Measurements from ENCODE around the gene LIN37. TPM values are rescaled to one million over a fixed set of nuclear protein-coding genes. Genes with fewer than 3 reads are reported as not detected.

The LIN37 gene
- total and polyA plus RNA-seq, 9 of the 15 experiments (the other 6 are each of a cell fraction or from before 2014, with no cell fraction given) = 1.2 to 12.5 (median 8.6) TPM

DNA sequence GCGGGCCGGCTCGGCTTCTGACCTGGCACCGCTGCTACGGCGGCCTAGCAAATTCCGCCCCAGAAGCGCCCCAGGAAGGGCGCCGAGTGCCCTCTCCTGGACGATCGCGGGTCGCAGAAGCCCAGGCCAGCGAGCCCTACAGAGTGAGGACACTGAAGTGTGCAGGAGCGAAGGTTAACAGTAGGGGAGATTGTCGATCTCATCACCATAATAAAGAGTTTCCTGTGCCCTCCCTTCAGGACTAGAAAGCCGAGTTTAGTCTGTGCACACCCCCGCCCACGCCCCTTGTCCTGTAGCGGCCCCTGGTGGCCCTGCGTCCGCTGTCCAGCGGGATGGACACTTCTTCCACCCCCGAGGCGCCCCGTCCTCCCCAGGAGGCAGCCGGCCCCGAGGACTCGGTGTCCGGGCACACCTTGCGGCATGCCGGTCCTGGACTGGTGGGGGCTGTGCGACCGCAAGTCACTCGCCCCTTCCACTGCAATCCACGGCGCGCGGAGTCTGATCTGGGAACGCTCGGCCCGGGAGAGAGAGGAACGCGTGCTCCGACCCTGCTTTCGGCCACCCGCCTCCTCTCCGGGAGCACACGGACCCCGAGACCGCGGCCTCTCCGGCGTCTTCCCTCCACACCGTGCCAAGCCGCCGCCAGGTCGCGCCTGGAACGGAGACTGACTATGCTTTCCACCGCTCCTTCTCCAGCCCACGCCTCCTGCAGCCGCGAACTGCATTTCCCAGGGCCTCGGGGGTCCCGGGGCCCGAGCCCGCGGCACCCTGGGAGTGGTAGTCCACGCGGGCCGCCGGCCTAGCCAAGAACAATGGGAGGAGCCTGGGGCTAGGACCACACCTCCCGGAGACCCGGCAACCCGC, 31.3 kb upstream of the LIN37 start (continued):
- no peak for TF ChIP-seq CREB3 (tag; conservative IDR thresholded peaks at IDR 0.05; ENCODE audit: low read depth)
- no peak; the same call in 1 of the 2 replicates for TF ChIP-seq FOXP1 (CRISPR knock-in tag; IDR thresholded peaks at IDR 0.05)
- peak; percentile 63 for TF ChIP-seq POLR2A (conservative IDR thresholded peaks at IDR 0.05)
- TF ChIP-seq HMBOX1 (IDR thresholded peaks at IDR 0.05) = peak; percentile 89
- no peak for TF ChIP-seq ZNF830 (CRISPR knock-in tag; IDR thresholded peaks at IDR 0.05)
- TF ChIP-seq TEAD1 (CRISPR knock-in tag; IDR thresholded peaks at IDR 0.05) = peak; percentile 11 to 59; a peak in 2 of 4 replicates
- TF ChIP-seq RB1 (IDR thresholded peaks at IDR 0.05; ENCODE audit: low read depth) = peak; percentile 30
- TF ChIP-seq CREB1 (IDR thresholded peaks at IDR 0.05) = no peak
- TF ChIP-seq CREB1 (CRISPR knock-in tag; IDR thresholded peaks at IDR 0.05) = peak; percentile 17; the same call in 1 of the 2 replicates
- no peak for TF ChIP-seq CBX5 (IDR thresholded peaks at IDR 0.05; ENCODE audit: borderline replicate concordance, low read depth)
- TF ChIP-seq, protein P1, sequence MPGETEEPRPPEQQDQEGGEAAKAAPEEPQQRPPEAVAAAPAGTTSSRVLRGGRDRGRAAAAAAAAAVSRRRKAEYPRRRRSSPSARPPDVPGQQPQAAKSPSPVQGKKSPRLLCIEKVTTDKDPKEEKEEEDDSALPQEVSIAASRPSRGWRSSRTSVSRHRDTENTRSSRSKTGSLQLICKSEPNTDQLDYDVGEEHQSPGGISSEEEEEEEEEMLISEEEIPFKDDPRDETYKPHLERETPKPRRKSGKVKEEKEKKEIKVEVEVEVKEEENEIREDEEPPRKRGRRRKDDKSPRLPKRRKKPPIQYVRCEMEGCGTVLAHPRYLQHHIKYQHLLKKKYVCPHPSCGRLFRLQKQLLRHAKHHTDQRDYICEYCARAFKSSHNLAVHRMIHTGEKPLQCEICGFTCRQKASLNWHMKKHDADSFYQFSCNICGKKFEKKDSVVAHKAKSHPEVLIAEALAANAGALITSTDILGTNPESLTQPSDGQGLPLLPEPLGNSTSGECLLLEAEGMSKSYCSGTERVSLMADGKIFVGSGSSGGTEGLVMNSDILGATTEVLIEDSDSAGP (CRISPR knock-in tag; IDR thresholded peaks at IDR 0.05) = peak; percentile 23; the same call in 1 of the 2 replicates
- TF ChIP-seq MEF2D (tag; conservative IDR thresholded peaks at IDR 0.05; ENCODE audit: low read depth) = no peak
- no peak; the same call in 1 of the 2 replicates for TF ChIP-seq BHLHE40 (IDR thresholded peaks at IDR 0.05; ENCODE audit: low read length)
- TF ChIP-seq ILF3 (IDR thresholded peaks at IDR 0.05; ENCODE audit: borderline replicate concordance) = no peak
- TF ChIP-seq, protein P2, sequence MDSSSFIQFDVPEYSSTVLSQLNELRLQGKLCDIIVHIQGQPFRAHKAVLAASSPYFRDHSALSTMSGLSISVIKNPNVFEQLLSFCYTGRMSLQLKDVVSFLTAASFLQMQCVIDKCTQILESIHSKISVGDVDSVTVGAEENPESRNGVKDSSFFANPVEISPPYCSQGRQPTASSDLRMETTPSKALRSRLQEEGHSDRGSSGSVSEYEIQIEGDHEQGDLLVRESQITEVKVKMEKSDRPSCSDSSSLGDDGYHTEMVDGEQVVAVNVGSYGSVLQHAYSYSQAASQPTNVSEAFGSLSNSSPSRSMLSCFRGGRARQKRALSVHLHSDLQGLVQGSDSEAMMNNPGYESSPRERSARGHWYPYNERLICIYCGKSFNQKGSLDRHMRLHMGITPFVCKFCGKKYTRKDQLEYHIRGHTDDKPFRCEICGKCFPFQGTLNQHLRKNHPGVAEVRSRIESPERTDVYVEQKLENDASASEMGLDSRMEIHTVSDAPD (CRISPR knock-in tag; IDR thresholded peaks at IDR 0.05) = no peak
- TF ChIP-seq KLF10 (CRISPR knock-in tag; IDR thresholded peaks at IDR 0.05) = no peak
- TF ChIP-seq HMGN3 (IDR thresholded peaks at IDR 0.05; ENCODE audit: borderline replicate concordance, extremely low read depth, insufficient read length, low read depth, low read length) = no peak
- no peak for TF ChIP-seq GTF2F1 (IDR thresholded peaks at IDR 0.05; ENCODE audit: low read depth, low read length)
- TF ChIP-seq GTF2A2 (tag; IDR thresholded peaks at IDR 0.05) = no peak
- TF ChIP-seq JUNB (CRISPR knock-in tag; conservative IDR thresholded peaks at IDR 0.05) = no peak
- TF ChIP-seq RFX1 (IDR thresholded peaks at IDR 0.05) = no peak
- TF ChIP-seq ZBTB8A (IDR thresholded peaks at IDR 0.05; ENCODE audit: partially characterized antibody) = no peak

Data from K562 (cell line).